ENCODE data around the gene PPP1R7.

The PPP1R7 gene

DNA sequence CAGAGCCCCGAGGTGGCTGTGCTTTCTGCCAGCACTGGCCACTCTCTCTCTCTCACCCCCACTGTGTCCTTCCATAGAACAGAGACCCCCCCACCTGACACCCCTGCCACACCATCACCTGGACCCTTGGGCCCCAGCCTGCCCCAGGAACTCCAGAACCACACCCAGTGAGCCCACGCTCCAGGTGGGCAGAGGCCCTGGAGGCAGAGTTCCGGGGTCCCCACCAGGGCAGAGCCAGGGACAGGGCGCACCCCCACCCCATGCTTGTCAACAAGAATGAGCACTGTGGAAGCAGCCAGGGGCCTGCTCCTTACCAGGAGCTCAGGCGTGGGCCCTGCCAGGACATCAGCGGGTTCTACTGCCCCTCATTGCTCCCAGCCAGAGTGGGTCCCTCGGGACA, 15.6 kb upstream of the PPP1R7 start:
- TF ChIP-seq, protein P1, sequence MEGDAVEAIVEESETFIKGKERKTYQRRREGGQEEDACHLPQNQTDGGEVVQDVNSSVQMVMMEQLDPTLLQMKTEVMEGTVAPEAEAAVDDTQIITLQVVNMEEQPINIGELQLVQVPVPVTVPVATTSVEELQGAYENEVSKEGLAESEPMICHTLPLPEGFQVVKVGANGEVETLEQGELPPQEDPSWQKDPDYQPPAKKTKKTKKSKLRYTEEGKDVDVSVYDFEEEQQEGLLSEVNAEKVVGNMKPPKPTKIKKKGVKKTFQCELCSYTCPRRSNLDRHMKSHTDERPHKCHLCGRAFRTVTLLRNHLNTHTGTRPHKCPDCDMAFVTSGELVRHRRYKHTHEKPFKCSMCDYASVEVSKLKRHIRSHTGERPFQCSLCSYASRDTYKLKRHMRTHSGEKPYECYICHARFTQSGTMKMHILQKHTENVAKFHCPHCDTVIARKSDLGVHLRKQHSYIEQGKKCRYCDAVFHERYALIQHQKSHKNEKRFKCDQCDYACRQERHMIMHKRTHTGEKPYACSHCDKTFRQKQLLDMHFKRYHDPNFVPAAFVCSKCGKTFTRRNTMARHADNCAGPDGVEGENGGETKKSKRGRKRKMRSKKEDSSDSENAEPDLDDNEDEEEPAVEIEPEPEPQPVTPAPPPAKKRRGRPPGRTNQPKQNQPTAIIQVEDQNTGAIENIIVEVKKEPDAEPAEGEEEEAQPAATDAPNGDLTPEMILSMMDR (IDR thresholded peaks at IDR 0.05; ENCODE audit: extremely low read depth, insufficient read depth, missing control alignments), result no peak
- DNase-seq (ENCODE audit: low spot score), result no peak
- in situ Hi-C loops (cut with MboI; ENCODE audit: low pct_unique_long_range_greater_than_20kb, low sequenced_read_pairs, unreplicated experiment), result no loop called here

DNA sequence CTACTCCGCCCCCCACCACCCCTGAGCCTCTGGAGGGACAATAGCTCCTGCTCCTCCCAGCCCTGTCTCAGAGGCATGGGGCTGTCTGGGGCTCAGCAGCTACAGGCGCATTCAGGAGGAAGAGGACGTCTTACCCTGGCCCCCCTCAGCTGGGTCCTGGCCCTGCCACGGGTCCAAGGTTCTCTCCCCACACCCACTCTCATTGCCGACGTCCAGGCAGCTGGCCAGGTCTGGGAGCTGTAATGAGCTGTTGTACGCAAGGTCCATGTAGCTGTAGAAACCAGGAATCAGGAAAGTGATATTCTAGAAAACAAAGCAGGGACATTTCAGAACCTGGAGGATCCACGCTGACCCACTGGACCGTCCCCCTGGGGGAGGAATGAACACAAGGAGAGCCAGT, 14.5 kb upstream of the PPP1R7 start:
- TF ChIP-seq, protein P1 (IDR thresholded peaks at IDR 0.05; ENCODE audit: extremely low read depth, insufficient read depth, missing control alignments), result no peak
- in situ Hi-C loops (cut with MboI; ENCODE audit: low pct_unique_long_range_greater_than_20kb, low sequenced_read_pairs, unreplicated experiment), result no loop called here
- DNase-seq (ENCODE audit: low spot score), result no peak

DNA sequence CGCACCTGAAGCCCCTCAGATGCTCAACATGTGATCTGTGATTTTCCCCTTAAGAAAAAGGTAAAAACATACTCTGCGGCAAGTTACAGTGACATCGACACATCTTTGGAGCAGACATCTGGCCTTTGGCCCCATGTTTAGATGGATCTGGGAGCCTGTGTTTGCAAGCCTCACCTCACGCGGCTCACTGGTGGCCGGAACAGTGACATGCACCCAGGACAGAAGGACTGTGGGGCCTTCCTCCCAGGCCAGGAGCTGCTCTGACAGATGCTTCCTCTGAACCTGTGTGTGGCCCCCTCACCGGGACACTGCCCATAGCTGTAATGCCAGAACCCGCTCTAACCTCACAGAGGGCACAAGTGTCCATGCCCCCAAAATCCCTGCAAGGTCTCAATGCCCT, 14.1 kb upstream of the PPP1R7 start:
- in situ Hi-C loops (cut with MboI; ENCODE audit: low pct_unique_long_range_greater_than_20kb, low sequenced_read_pairs, unreplicated experiment), result no loop called here
- no peak for DNase-seq (ENCODE audit: low spot score)
- TF ChIP-seq, protein P1 (IDR thresholded peaks at IDR 0.05; ENCODE audit: extremely low read depth, insufficient read depth, missing control alignments), result no peak

- no peak for DNase-seq (ENCODE audit: low spot score)
- TF ChIP-seq, protein P1 (IDR thresholded peaks at IDR 0.05; ENCODE audit: extremely low read depth, insufficient read depth, missing control alignments), result no peak
- in situ Hi-C loops (cut with MboI; ENCODE audit: low pct_unique_long_range_greater_than_20kb, low sequenced_read_pairs, unreplicated experiment), result no loop called here
These were observed 13.5 kb upstream of the PPP1R7 start for GRCh38 chr2:241136661-241137260.

DNA sequence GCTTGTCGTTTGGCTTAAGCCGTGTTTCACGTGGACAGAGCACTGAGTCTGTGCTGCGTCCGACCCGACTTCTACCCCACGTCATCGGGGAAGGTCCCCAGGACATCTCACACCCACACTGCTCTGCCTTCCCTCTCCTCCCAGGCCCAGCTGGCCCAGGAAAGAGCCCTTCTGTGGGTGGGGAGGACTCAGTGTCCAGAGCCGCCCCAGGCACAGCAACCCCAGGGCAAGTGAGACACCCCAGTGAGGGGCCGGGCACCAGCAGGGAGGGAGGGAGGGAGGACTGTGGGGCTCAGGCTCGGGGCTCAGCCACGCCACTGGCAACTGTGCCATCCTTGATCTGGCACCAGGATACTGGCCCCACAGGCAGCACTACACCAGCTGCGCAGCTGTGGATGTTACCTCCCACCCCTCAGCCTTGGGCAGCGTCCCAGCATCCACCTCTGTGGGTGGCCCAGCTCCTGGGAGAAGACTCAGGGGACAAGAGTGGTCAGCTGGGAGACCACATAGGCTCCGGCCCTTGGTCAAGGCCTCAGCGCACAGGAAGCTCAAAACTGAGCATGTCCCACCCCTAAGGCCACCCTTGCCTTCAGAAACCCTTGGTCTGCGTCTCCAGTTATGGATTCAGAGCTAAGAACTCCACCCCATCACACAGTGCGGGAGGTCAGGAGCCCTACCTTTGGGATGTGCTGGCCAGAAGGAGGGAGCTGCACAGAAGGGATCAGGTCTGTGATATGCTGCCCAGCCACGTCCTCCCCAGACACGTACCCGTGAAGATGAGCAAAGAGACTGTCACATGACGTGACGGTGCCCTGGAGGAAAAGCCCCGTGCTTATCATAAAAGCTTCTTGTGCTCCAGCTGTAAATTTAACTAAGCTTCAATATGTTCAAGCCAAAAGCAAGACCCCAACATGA, 12.7 kb upstream of the PPP1R7 start:
- no peak for DNase-seq (ENCODE audit: low spot score)
- in situ Hi-C loops (cut with MboI; ENCODE audit: low pct_unique_long_range_greater_than_20kb, low sequenced_read_pairs, unreplicated experiment), result no loop called here
- TF ChIP-seq, protein P1 (IDR thresholded peaks at IDR 0.05; ENCODE audit: extremely low read depth, insufficient read depth, missing control alignments), result no peak

- TF ChIP-seq, protein P1 (IDR thresholded peaks at IDR 0.05; ENCODE audit: extremely low read depth, insufficient read depth, missing control alignments), result no peak
- DNase-seq (ENCODE audit: low spot score), result no peak
- in situ Hi-C loops (cut with MboI; ENCODE audit: low pct_unique_long_range_greater_than_20kb, low sequenced_read_pairs, unreplicated experiment), result no loop called here
These were observed 11.8 kb upstream of the PPP1R7 start for GRCh38 chr2:241138471-241138870.

Measured in GM13977 (cell line).